Activated T-helper 1 cell treated with anti-CD3 and anti-CD28 coated beads, Interleukin-12 subunit alpha, Interleukin-12 subunit beta, Interleukin-2, Interleukin-4 antibody, amounts not matched to agents 30 ng/mL and 10 ng/mL and 1 ng/mL, durations not matched to agents 14 hours and 24 hours and 36 hours (primary cell): Measurements from ENCODE around the gene CCN2. TPM values are rescaled to one million over a fixed set of nuclear protein-coding genes. Genes with fewer than 3 reads are reported as not detected.

Experiments
- DNase-seq: peaks from one replicate; pipeline ENCODE4 v3.0.0; 2021; ENCODE audit warnings: low spot score
- H3K27ac Mint-ChIP-seq: one replicate; pipeline ENCODE4 v1.8.0; 2021; ENCODE audit warnings: mild to moderate bottlenecking, mixed read lengths
- H3K27me3 Mint-ChIP-seq: one replicate; pipeline ENCODE4 v1.8.0; 2022; ENCODE audit warnings: mild to moderate bottlenecking, moderate library complexity, mixed read lengths; ENCODE audit not compliant: insufficient read depth
- H3K36me3 Mint-ChIP-seq: one replicate; pipeline ENCODE4 v1.8.0; 2021; ENCODE audit warnings: low read depth, mixed read lengths
- H3K4me1 Mint-ChIP-seq: one replicate; pipeline ENCODE4 v1.8.0; 2021; ENCODE audit warnings: low read depth, mixed read lengths
- H3K4me3 Mint-ChIP-seq: one replicate; pipeline ENCODE4 v1.8.0; 2021; ENCODE audit warnings: mild to moderate bottlenecking, moderate library complexity, mixed read lengths
- H3K9me3 Mint-ChIP-seq: one replicate; pipeline ENCODE4 v1.8.0; 2021; ENCODE audit warnings: mixed read lengths
- intact Hi-C: fragments of 100-400 bp; cut with micrococcal nuclease; formaldehyde crosslinking; loops from one replicate; pipeline ENCODE4 v1.15.1; 2024
- total RNA-seq: library from RNA; stranded (reverse); gene quantifications from 2 replicates; pipeline ENCODE4 v1.2.3, GENCODE V29; 2022

Gene CCN2
- total RNA-seq, 1 donor from 2014 or later = not detected

DNA sequence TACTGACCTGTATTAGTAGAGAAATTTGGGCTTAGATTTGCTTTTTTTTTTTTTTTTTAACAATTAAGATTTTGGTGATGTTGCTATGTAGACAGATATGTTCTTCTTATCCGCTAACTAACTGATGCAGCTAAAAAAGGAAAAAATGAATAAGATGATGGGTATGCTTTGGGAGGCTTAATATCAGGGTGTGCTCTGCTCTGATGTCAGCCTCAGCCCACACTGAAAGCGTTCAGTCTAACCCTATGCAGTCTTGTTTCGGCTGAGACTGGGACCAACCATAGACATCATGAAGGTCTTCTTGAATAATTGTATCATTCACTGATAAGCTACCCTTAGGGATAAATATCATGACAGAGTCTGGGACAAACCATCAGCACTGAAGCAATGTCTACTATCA lies 6.9 kb upstream of the CCN2 start:
- no peak for DNase-seq
- Mint-ChIP-seq H3K9me3 (no peaks in the 10 kb centered on the region), H3K4me1 (no peaks in the 10 kb centered on the region), H3K36me3 (no peaks in the 10 kb centered on the region), H3K4me3 (no peak overlapping the region), H3K27ac (no peak overlapping the region), H3K27me3 (peaks cover 14% of the 10 kb centered on the region)
- intact Hi-C loops = no loop called here

GRCh38 chr6:131955876-131956275 lies 4.7 kb upstream of the CCN2 start:
- Mint-ChIP-seq H3K27ac (no peak overlapping the region), H3K4me3 (no peak overlapping the region), H3K4me1 (peaks cover 5% of the 10 kb centered on the region), H3K36me3 (no peaks in the 10 kb centered on the region), H3K27me3 (peaks cover 33% of the 10 kb centered on the region), H3K9me3 (no peaks in the 10 kb centered on the region)
- DNase-seq = no peak
- intact Hi-C loops = no loop called here

DNA sequence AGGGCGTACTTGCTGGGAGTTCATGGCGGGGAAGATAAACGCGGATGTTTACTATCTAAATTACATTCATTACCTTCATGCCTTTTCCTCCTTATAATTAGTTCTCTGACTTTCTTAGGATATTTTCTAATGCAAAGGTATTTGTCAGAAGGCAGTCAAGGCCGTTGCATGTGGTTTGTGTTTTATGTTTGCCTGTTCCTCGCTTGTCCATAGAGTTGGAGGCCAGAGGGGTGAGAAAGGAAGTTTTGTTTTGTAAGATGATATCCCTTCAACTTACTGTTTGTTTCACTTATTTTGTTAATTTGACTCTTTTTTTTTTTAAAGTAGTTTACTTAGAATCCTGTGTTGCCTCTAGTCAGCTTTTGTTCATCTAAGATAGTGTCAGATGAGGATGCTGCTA lies 4.0 kb upstream of the CCN2 start:
- peaks cover 8% of the 10 kb centered on the region for H3K4me1 Mint-ChIP-seq

GRCh38 chr6:131954775-131955107 lies 3.6 kb upstream of the CCN2 start:
- no peaks in the 10 kb centered on the region for H3K36me3 Mint-ChIP-seq
- no peaks in the 10 kb centered on the region for H3K9me3 Mint-ChIP-seq
- H3K4me3 Mint-ChIP-seq = no peak overlapping the region
- DNase-seq = no peak
- H3K27ac Mint-ChIP-seq = no peak overlapping the region
- H3K27me3 Mint-ChIP-seq = peaks cover 39% of the 10 kb centered on the region
- intact Hi-C loops = no loop called here
- peaks cover 10% of the 10 kb centered on the region for H3K4me1 Mint-ChIP-seq

More for the DNA sequence above, 4.0 kb upstream of the CCN2 start:
- peaks cover 35% of the 10 kb centered on the region for H3K27me3 Mint-ChIP-seq
- H3K4me3 Mint-ChIP-seq = no peak overlapping the region
- H3K27ac Mint-ChIP-seq = no peak overlapping the region
- intact Hi-C loops = no loop called here
- no peaks in the 10 kb centered on the region for H3K9me3 Mint-ChIP-seq
- no peak for DNase-seq
- no peaks in the 10 kb centered on the region for H3K36me3 Mint-ChIP-seq

- Mint-ChIP-seq H3K4me1 (peaks cover 10% of the 10 kb centered on the region), H3K4me3 (no peak overlapping the region), H3K27me3 (peaks cover 45% of the 10 kb centered on the region), H3K9me3 (no peaks in the 10 kb centered on the region), H3K36me3 (no peaks in the 10 kb centered on the region), H3K27ac (no peak overlapping the region)
- intact Hi-C loops = no loop called here
- DNase-seq = no peak
Observed at GRCh38 chr6:131954059-131954774, 3.0 kb upstream of the CCN2 start.

GRCh38 chr6:131952886-131953509 lies 1.8 kb upstream of the CCN2 start:
- Mint-ChIP-seq H3K36me3 (no peaks in the 10 kb centered on the region), H3K27me3 (peaks cover 54% of the 10 kb centered on the region), H3K27ac (no peak overlapping the region), H3K4me3 (no peak overlapping the region), H3K9me3 (no peaks in the 10 kb centered on the region), H3K4me1 (peaks cover 10% of the 10 kb centered on the region)
- DNase-seq = no peak
- intact Hi-C loops = no loop called here

DNA sequence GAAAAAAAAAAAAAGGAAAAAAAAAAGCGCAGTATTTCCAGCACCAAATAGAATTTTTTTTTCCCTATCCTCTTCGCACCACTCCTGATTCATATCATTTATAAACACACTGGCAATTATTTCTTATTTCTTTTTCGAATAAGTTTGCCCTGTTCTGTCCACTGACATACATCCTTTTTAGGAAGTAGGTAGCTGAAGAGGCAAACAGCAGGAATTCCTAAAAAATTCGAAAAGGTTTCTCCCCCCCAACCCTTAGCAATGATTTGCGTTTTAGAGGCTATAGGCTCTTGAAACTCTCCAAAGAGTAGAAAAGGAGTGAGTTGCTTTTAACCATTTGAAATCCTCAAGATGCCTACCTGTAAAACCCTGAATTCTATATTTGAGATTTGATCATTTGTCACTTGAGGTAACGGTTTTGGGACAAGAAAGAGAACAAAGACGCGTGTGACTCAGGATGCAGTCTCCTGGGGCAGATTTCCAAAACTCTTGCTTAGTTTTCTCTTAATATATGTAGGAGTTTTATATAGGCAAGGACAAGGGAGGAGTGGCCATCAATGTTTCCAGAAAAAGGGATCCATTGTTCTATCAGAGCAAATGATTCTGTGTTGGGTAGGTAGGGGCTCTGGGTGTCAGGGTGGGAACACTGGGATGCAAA lies 531 bp upstream of the CCN2 start:
- H3K36me3 Mint-ChIP-seq = no peaks in the 10 kb centered on the region
- H3K4me1 Mint-ChIP-seq = peaks cover 10% of the 10 kb centered on the region
- H3K9me3 Mint-ChIP-seq = no peaks in the 10 kb centered on the region
- no peak overlapping the region for H3K27ac Mint-ChIP-seq
- DNase-seq = no peak
- peaks cover 56% of the 10 kb centered on the region for H3K27me3 Mint-ChIP-seq
- no peak overlapping the region for H3K4me3 Mint-ChIP-seq
- intact Hi-C loops = no loop called here

DNA sequence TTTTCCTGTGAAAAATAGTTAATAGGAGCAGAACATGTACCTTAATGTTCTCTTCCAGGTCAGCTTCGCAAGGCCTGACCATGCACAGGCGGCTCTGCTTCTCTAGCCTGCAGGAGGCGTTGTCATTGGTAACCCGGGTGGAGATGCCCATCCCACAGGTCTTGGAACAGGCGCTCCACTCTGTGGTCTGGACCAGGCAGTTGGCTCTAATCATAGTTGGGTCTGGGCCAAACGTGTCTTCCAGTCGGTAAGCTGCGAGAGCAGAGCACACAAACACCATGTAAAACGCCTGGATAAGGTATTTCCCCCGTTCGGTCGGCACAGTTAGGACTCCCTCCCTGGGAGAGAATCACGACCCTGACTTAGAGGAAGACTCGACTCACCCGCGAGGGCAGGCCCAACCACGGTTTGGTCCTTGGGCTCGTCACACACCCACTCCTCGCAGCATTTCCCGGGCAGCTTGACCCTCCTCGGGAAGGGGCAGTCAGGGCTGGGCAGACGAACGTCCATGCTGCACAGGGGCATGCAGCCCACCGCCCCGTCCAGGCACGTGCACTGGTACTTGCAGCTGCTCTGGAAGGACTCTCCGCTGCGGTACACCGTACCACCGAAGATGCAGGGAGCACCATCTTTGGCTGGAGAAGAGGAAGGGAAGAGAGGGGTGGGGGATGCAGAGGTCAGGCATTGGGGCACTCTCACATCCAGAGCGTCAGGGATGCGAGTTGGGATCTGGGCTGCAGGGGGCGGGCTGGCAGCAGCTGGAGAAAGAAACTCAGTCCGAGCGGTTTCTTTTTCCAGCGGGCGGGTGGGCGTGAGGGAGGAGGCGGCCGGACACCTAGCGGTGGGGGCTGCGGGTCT lies 1.0 kb downstream of the CCN2 start:
- intact Hi-C loops = no loop called here
- Mint-ChIP-seq H3K4me3 (peak overlapping the region; percentile 75), H3K36me3 (no peaks in the 10 kb centered on the region), H3K27me3 (peaks cover 71% of the 10 kb centered on the region), H3K4me1 (peaks cover 10% of the 10 kb centered on the region), H3K27ac (no peak overlapping the region), H3K9me3 (no peaks in the 10 kb centered on the region)
- DNase-seq = no peak

DNA sequence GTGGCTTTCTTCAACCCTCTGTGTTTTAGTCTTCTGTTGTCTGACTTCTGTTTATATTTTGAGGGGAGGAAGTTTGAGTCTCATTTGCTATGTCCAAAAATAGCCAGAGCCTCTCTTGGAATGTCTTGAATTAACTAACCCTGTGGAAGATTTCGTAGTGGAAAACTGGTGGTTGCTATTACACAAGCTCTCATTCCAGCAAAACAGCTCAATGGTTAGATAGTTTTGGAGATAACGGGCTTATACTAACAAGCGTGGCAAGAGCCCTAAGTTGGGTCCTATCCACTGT lies 1.6 kb downstream of the CCN2 start:
- H3K27me3 Mint-ChIP-seq = peaks cover 68% of the 10 kb centered on the region

GRCh38 chr6:131948692-131949619 lies 2.2 kb downstream of the CCN2 start:
- Mint-ChIP-seq H3K36me3 (no peaks in the 10 kb centered on the region), H3K27me3 (peaks cover 64% of the 10 kb centered on the region), H3K27ac (no peak overlapping the region), H3K4me1 (peaks cover 10% of the 10 kb centered on the region), H3K9me3 (no peaks in the 10 kb centered on the region), H3K4me3 (peak overlapping the region; percentile 28)
- intact Hi-C loops = no loop called here
- DNase-seq = no peak

More for the DNA sequence above, 1.6 kb downstream of the CCN2 start:
- DNase-seq = no peak
- H3K9me3 Mint-ChIP-seq = no peaks in the 10 kb centered on the region
- peaks cover 10% of the 10 kb centered on the region for H3K4me1 Mint-ChIP-seq
- no peak overlapping the region for H3K27ac Mint-ChIP-seq
- H3K36me3 Mint-ChIP-seq = no peaks in the 10 kb centered on the region
- no peak overlapping the region for H3K4me3 Mint-ChIP-seq
- intact Hi-C loops = no loop called here

- Mint-ChIP-seq H3K4me3 (no peak overlapping the region), H3K9me3 (no peaks in the 10 kb centered on the region), H3K4me1 (peaks cover 10% of the 10 kb centered on the region), H3K27ac (no peak overlapping the region), H3K36me3 (no peaks in the 10 kb centered on the region), H3K27me3 (peaks cover 57% of the 10 kb centered on the region)
- intact Hi-C loops = no loop called here
- DNase-seq = no peak
Observed at GRCh38 chr6:131947986-131948661, 3.0 kb downstream of the CCN2 start.
